H54 (cell line): ENCODE results near the gene ARL2.
A peak's percentile ranks its signal among the peaks of the same experiment; 100 is the strongest.
"Not testable (repeated sequence)": the region's sequence is repeated elsewhere in the genome, so short reads cannot be mapped to it uniquely, and the experiment has no call there.

ENCODE experiments used
- DNase-seq: peaks from one replicate; pipeline ENCODE4 v3.0.0; 2011; ENCODE audit warnings: low spot score, mixed read lengths; ENCODE audit not compliant: insufficient read length
- FAIRE-seq: peaks from 3 replicates; lab custom pipeline; 2011; peaks lifted over from hg19 to GRCh38; lab: Jason Lieb, UNC
- POLR2A ChIP-seq: IDR thresholded peaks from 2 replicates; pipeline ENCODE4 v1.6.1; 2011; ENCODE audit warnings: low read depth, mild to moderate bottlenecking, low read length

ARL2 gene

DNA sequence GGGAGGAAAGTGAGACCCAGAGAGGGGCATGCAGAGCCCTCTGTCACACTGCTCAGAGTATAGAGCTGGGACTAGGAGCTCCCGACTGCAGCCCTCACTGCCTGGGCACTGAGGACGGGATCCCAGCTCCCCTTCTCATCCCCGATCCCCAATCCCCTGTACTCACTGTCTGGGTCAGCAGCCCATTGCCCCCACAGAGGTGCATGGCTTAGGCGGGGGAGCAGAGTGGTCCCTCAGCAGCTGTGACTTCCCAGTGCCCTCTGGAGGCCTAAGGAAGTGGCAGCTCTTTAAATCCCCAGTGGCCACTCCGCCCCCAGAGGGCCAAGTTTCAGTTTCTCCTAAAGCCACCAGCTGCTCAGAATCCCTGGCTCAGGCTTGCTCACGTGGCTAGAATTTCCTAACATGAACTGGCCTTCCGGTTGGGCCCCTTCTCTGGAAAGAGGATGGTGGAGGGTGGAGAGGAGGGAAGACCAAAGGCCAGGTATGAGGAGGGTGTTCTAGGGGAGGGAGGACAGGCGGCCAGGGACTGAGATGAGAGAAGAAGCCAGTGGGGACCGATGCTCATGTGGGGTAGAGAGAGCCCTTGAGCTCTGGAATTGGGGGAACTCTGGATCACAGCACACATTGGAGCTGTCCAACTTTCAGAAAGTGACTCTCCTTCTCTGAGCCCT, 17.1 kb upstream of the ARL2 start, which contains the start of gene BATF2:
Gene BATF2 (minus strand): TSS at position 262 of the 671 bp plus-strand sequence. CDS start 57 bp downstream, at position 205.
- DNase-seq (peak; percentile 86), FAIRE-seq (no peak)

GRCh38 chr11:64998141-64998540, 15.8 kb upstream of the ARL2 start:
- DNase-seq = no peak
- no peak for FAIRE-seq
- no peak for TF ChIP-seq POLR2A

More for the DNA sequence above, 17.1 kb upstream of the ARL2 start, which contains the start of gene BATF2:
- TF ChIP-seq POLR2A = peak; percentile 20; the same call in 1 of the 2 replicates

DNA sequence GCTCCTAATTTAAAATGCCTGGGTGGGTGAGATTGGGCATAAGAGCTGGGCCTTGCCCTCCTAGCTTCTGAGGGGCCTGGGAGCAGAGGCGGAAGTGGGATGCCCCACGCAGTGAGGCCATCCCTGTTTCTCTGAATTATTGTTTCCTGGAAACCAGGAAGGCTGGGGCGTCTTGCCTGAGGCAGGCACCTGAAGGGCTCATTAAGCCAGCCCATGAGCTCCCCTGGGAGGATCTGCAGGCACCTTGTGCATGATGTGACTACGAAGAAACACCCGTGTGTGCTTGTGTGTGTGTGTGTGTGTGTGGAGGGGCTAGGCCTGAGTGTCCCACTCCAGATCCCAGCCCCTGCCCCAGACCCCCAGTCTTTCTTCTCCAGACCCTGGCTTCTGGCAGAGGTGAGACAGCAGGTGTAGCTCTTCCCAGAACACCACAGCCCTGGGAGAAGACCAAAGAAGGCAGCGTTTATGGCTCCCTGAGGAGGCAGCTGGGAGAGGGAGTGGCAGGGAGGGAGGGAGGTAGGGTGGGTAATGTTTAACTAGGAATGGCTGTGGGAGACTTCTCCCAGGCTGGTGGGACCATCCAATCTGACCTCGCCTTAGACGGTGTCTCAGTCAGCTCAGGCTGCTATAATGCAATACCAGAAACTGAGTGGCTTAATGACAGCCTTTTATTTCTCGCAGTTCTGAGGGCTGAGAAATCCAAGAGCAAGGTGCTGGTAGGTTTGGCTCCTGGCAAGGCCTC, 15.1 kb upstream of the ARL2 start:
- TF ChIP-seq POLR2A = no peak
- FAIRE-seq (no peak), DNase-seq (no peak)

DNA sequence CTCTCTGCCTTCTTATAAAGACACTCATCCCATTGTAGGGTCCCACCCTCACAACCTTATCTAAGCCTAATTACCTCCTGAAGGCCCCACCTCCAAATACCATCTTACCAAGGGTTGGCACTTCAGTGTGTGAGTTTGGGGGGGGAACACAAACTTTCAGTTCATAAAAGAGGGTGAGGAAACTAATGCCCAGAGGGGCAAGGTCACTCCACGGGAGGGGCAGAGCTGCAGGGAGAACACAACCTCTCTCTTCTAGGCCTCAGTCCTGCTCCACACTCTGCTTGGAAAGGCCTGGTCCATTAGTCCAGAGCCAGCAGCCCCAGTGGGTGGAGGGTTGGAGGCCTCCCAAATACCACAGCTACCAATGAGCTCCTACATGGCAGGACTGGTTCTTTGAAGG, 14.5 kb upstream of the ARL2 start:
- DNase-seq (no peak), FAIRE-seq (no peak)
- no peak for TF ChIP-seq POLR2A

DNA sequence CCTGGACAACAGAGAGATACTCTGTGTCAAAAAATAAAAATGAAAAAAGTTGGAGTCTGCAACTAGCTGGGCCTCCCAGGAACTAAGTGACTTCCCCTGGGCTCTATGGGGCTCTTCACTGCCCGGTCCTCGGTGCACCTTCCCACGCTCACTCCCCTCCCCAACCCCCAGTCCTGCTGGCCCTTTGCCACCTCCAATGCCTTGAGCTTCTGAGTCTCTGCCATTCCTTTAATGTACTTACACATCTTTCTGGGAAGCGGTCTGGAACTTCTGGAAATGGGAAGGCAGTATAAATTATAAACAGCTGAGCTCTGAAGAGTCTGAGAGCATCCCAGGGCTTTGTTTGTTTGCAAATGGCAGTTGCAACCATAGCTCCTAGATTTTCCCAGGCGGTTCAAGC, 11.3 kb upstream of the ARL2 start:
- FAIRE-seq (no peak), DNase-seq (no peak)
- TF ChIP-seq POLR2A = no peak

DNA sequence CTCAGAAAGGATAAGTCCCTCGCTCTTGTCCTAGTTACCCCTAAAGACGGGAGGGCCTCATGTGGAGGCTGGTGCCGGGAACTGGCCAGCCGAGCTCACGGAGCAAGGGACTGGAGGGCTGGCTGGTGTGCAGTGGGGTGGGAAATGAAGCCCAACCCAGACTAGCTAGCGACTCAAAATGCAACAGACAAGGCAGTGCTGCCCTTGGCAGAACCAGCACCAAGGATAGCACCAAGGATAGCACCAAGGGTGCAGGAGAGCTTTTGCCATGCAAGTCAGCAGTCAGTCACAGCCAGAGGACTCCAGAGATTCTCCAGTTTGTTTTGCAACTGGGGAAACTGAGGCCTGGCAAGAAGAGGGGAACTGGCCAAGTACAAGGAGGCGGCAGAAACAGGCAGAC, 10.7 kb upstream of the ARL2 start:
- no peak for TF ChIP-seq POLR2A
- DNase-seq (no peak), FAIRE-seq (no peak)

DNA sequence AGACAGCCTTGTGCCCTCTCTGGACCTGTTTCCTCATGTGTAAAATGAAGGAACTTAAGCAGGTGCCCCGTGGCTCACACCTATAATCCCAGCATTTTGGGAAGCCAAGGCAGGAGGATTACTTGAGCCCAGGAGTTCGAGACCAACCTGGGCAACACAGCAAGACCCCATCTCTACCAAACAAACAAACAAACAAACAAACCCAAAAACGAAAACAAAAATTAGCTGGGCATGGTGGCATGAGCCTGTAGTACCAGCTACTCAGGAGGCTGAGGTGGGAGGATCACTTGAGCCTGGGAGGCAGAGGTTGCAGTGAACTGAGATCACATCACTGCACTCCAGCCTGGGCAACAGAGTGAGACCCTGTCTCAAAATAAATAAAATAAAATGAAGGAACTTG, 10.0 kb upstream of the ARL2 start:
- DNase-seq, FAIRE-seq: not testable (repeated sequence)

DNA sequence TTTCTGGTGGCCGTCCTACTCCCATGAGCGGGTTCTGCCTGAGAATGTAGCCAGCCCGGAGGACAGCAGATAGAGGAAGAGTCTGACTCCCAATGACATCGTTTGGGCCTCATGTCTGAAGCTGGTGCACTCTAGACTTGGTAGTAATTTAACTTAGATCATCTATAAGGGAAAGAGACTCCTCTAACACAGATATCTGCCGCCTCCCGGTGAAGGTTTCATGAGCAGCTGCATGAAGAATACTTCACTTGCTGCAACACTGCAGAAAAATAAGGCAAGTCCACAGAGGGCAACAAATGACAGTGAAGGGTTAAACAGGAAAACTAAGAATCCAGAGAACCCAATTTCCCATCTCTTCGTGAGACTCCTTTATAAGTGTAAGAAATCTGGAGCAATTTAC, 5.9 kb upstream of the ARL2 start:
- FAIRE-seq (no peak), DNase-seq (no peak)
- 0 out of 2 replicates have a peak, but pooled peaks have one; percentile 12 for TF ChIP-seq POLR2A

- no peak for DNase-seq
- FAIRE-seq = no peak
- TF ChIP-seq POLR2A = no peak
These were observed 5.1 kb upstream of the ARL2 start for GRCh38 chr11:65008873-65009272.

GRCh38 chr11:65013130-65013887, 651 bp upstream of the ARL2 start:
- peak; percentile 43; the same call in 1 of the 2 replicates for TF ChIP-seq POLR2A
- DNase-seq (peak; percentile 90), FAIRE-seq (no peak)

DNA sequence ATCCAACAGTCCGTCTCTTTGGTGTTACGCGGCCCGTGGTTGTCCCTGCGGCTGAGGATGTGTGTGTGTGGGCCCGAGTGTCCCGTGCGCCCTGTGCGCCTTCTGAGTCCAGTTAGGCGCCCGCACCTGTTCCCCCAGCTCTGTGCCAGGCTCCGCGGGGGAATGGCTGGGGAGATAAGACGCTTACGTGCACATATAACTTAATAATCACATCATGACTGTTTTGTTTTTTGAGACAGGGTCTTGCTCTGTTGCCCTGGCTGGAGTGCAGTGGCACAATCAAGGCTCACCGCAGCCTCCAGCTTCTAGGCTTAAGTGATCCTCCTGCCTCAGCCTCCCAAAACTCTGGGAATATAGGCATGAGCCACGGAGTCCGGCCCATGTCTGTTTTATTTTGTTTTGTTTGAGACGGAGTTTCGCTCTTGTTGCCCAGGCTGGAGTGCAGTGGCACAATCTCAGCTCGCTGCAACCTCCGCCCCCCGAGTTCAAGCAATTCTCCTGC, 817 bp downstream of the ARL2 start:
- DNase-seq = no peak
- FAIRE-seq = no peak
- no peak for TF ChIP-seq POLR2A

DNA sequence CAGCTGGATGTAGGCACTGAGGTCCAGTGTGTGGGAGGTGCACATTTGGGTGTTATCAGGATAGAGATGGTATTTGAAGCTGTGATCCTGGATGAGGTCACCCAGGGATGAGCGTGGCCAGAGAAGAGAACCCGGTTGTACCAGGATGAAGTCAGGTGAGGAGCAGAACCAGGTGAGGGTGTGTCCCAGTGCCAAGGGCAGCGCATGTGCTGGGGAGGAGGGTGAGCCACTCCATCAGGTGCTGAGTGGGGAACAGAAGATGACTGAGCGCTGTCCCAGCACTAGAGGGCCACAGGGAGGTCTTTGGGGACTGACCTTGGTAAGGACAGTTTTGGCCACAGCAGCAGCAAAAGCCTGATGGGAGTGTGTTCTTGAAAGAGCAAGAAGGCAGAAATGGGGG, 2.7 kb downstream of the ARL2 start:
- no peak for TF ChIP-seq POLR2A
- FAIRE-seq (no peak), DNase-seq (no peak)

- DNase-seq (no peak), FAIRE-seq (no peak)
These were observed 4.0 kb downstream of the ARL2 start for GRCh38 chr11:65017937-65018336.

GRCh38 chr11:65019824-65020223, 5.9 kb downstream of the ARL2 start:
- FAIRE-seq = no peak
- no peak for DNase-seq
- no peak for TF ChIP-seq POLR2A

More at GRCh38 chr11:65017937-65018336, 4.0 kb downstream of the ARL2 start:
- no peak for TF ChIP-seq POLR2A
